Measurements from ENCODE around the gene E2F4.

E2F4 gene

GRCh38 chr16:67148656-67149275 is 43.2 kb upstream of the E2F4 start:
- TF ChIP-seq, protein P1, sequence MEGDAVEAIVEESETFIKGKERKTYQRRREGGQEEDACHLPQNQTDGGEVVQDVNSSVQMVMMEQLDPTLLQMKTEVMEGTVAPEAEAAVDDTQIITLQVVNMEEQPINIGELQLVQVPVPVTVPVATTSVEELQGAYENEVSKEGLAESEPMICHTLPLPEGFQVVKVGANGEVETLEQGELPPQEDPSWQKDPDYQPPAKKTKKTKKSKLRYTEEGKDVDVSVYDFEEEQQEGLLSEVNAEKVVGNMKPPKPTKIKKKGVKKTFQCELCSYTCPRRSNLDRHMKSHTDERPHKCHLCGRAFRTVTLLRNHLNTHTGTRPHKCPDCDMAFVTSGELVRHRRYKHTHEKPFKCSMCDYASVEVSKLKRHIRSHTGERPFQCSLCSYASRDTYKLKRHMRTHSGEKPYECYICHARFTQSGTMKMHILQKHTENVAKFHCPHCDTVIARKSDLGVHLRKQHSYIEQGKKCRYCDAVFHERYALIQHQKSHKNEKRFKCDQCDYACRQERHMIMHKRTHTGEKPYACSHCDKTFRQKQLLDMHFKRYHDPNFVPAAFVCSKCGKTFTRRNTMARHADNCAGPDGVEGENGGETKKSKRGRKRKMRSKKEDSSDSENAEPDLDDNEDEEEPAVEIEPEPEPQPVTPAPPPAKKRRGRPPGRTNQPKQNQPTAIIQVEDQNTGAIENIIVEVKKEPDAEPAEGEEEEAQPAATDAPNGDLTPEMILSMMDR (IDR thresholded peaks at IDR 0.05), result no peak

GRCh38 chr16:67149276-67150046 is 42.5 kb upstream of the E2F4 start:
- TF ChIP-seq, protein P1 (IDR thresholded peaks at IDR 0.05), result no peak

DNA sequence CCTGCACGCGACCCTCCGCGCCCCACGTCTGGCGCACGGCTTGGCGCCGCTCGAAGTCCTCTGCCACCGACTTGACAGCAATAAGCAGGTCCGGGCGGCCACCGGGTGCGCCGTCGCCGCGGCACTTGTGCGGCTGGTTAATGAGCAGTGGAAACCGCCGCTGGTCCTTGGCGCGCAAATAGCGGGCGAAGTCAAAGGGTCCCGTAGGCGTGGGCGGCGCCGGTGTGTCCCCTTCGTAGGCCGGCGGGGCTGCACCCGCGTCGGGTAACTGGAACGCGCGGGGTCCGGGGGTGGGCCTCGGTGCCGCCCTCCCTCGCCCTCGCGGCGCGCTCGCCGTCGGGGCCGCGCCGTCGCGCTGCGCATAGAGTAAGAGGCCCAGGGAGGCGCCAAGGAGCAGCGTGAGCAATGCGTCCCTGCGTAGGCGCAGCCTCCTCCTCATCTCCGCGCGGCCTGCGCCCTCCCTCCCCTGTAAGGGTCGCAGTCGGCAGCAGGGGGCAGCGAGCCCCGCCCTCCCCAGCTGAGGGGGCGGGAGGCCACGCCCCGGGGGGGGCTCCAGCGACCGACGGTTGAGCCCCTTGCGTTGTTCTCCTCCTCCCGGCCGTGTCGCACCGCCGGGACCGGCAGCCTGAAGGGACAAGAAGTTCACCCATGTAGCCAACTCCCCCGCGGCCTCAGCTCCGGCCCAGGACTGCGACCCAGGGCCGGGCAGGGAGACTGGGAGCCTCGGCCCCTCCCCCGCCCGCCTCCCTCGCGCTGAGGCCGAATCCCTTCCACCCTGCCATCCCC is 41.7 kb upstream of the E2F4 start:
- TF ChIP-seq, protein P1 (IDR thresholded peaks at IDR 0.05), result no peak

DNA sequence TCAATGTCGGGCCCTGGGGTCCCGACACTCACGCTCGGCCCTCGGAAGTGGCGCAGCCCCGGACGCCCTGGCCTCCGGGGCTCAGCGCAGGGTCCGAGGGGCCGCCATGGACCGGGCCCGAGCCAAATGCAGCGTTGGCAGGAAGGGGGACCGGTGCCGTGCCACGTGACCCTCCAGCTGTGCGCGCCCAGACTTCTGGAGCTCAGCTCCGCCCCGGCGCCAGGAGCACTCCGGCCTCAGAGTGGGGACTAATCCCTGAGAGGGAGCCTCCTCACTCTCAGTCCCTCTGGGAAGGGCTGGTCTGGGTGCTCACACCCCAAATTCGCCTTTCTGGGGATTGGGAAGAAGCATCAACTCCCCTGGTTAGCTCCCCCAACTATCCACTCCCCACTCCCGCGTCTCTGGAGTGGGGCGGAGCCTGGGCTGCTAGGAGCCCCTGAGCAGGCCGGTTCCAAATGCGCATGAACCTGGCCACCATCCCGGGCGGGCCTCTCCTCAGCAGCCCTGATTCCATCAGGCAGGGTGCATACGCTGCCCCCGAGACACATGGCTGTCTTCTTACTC is 41.0 kb upstream of the E2F4 start, which contains the start of gene B3GNT9:
B3GNT9 (minus strand) TSS at position 166 of the 564 bp plus-strand sequence. CDS start 513 bp downstream, outside the sequence.
- TF ChIP-seq, protein P1 (IDR thresholded peaks at IDR 0.05), result no peak

DNA sequence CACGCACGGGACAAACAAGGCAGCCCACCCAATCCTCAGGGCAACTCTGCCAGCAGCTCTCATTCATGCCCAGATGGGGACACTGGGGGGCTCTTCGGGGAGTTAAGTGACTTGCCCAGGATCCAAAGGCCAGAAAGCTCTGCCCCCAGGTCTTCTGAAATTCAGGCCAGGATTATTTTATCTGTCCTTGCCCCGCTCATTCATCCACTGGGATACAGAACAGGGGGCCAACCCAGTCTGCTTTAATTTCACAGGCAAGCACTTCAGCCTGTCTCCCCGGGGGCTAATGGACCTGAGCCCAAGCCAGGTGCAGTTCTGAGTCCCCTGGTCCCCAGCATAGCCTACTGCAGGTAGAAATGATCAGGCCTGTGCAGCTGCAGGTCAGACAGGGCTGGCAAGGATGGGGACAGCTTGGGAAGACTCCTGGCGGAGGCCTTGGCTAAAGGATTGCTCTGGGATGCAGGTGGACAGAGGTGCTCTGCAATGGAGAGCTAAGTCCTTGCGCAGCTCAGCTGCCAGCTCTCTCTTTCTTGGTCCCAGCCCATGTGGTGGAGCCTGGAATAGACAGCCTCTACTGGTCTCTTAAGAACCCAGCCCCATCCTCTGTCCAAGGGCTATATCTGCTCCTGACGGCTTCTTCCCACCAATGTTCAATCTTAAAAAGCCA is 40.4 kb upstream of the E2F4 start:
- TF ChIP-seq, protein P1 (IDR thresholded peaks at IDR 0.05), result no peak

- TF ChIP-seq, protein P1 (IDR thresholded peaks at IDR 0.05), result no peak
These were observed 37.2 kb upstream of the E2F4 start for GRCh38 chr16:67154578-67155294.

Data from LNCAP (cell line).